ENCODE measurements around the gene NRN1L. TPM values are rescaled to one million over a fixed set of nuclear protein-coding genes. Genes with fewer than 3 reads are reported as not detected.

Gene NRN1L
- total RNA-seq, 1 donor from 2014 or later, result not detected

DNA sequence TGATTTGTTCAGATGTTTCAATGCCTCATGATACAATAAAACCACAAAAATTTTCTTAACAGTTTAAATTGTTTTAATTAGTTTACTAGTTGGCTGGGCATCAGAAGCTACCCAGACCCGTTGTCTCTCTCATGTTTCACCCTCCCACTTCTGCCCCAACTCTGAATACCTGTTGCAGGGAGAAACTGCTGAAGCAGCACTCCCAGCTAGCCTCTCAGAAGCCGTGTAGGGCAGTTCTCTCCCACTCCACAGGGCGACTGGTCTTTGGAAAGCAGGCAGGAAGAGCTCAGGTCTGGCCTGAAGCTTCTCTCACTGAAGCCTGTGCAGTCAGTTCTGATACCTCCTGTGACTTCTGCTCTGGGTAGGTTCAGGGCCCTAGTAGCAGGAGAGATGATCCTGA, 13.4 kb upstream of the NRN1L start:
- no peak for DNase-seq (ENCODE audit: low read depth, low spot score)
- no peaks in the 10 kb centered on the region for H3K9me3 Mint-ChIP-seq
- peak overlapping the region; percentile 95 for H3K4me3 Mint-ChIP-seq
- no peak overlapping the region for H3K27ac Mint-ChIP-seq (ENCODE audit: unreplicated experiment)
- TF ChIP-seq, protein P1, sequence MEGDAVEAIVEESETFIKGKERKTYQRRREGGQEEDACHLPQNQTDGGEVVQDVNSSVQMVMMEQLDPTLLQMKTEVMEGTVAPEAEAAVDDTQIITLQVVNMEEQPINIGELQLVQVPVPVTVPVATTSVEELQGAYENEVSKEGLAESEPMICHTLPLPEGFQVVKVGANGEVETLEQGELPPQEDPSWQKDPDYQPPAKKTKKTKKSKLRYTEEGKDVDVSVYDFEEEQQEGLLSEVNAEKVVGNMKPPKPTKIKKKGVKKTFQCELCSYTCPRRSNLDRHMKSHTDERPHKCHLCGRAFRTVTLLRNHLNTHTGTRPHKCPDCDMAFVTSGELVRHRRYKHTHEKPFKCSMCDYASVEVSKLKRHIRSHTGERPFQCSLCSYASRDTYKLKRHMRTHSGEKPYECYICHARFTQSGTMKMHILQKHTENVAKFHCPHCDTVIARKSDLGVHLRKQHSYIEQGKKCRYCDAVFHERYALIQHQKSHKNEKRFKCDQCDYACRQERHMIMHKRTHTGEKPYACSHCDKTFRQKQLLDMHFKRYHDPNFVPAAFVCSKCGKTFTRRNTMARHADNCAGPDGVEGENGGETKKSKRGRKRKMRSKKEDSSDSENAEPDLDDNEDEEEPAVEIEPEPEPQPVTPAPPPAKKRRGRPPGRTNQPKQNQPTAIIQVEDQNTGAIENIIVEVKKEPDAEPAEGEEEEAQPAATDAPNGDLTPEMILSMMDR (conservative IDR thresholded peaks at IDR 0.05), result no peak
- peaks cover 10% of the 10 kb centered on the region for H3K36me3 Mint-ChIP-seq (ENCODE audit: low read depth)
- H3K27me3 Mint-ChIP-seq (ENCODE audit: low read depth), result no peaks in the 10 kb centered on the region
- H3K4me1 Mint-ChIP-seq, result peaks cover 28% of the 10 kb centered on the region

GRCh38 chr16:67872131-67872630, 12.5 kb upstream of the NRN1L start:
- TF ChIP-seq, protein P1 (conservative IDR thresholded peaks at IDR 0.05), result no peak
- Mint-ChIP-seq H3K27ac (ENCODE audit: unreplicated experiment) (peak overlapping the region; percentile 35), H3K9me3 (no peaks in the 10 kb centered on the region), H3K4me3 (peak overlapping the region; percentile 95), H3K27me3 (ENCODE audit: low read depth) (no peaks in the 10 kb centered on the region), H3K36me3 (ENCODE audit: low read depth) (peaks cover 7% of the 10 kb centered on the region), H3K4me1 (peaks cover 28% of the 10 kb centered on the region)
- no peak for DNase-seq (ENCODE audit: low read depth, low spot score)

GRCh38 chr16:67872631-67873434, 11.9 kb upstream of the NRN1L start, which contains the start of gene EDC4:
EDC4 (plus strand) TSS chr16:67873052; CDS start chr16:67873262, 210 bp downstream.
- DNase-seq (ENCODE audit: low read depth, low spot score), result peak; percentile 71
- no peaks in the 10 kb centered on the region for H3K27me3 Mint-ChIP-seq (ENCODE audit: low read depth)
- peak within 1 kb of the TSS; percentile 95 for H3K4me3 Mint-ChIP-seq
- H3K36me3 Mint-ChIP-seq (ENCODE audit: low read depth), result peaks cover 8% of the 10 kb centered on the region
- H3K4me1 Mint-ChIP-seq, result peaks cover 28% of the 10 kb centered on the region
- H3K27ac Mint-ChIP-seq (ENCODE audit: unreplicated experiment), result peak within 1 kb of the TSS; percentile 94
- no peaks in the 10 kb centered on the region for H3K9me3 Mint-ChIP-seq
- TF ChIP-seq, protein P1 (conservative IDR thresholded peaks at IDR 0.05), result no peak

DNA sequence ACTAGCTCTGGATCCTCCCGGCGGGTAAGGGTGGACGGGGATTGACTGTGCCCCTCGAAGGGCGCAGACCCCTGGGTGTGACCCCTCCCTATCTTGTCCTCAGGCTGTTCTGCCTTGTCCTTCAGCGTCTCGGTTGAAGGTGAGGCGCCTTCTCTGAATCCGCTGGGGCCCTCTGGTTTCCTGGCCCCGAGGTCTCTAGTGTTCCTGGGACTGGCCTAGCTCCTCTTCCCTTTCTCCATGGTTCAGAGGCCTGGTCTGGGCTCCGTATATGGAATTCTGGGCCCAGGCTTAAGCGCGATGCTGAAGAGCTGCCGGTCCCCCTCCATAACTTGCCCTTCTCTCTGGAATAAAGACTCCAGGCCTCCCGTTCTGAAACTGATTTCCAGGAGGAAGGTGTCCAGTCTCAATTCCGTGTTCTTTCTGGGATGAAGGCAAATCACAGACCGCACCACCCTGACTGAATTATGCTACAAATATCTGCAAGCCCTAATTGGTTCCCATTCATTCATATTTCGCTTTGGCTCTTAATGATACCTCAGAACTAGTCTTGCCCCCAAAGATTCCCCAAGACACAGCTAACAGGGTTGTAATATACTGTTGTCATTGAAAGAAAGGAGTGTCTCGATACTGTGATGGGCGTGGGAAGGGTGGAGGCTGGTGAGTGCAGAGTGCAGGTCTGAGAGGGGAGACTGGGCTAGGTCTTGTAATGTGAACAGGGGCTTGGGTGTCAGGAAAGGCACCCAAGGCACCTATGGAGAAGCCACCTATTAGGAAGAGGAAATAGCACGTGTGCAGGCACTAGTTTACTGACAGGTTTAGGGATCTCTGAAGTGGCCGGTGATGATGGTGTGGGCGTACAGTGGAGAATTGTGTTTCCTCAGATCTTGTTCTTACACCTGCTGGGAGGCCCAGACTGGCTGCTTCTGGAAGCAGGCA, 11.0 kb upstream of the NRN1L start:
- Mint-ChIP-seq H3K9me3 (no peaks in the 10 kb centered on the region), H3K27ac (ENCODE audit: unreplicated experiment) (peak overlapping the region; percentile 94), H3K4me3 (peak overlapping the region; percentile 95), H3K4me1 (peaks cover 28% of the 10 kb centered on the region), H3K36me3 (ENCODE audit: low read depth) (peaks cover 9% of the 10 kb centered on the region), H3K27me3 (ENCODE audit: low read depth) (no peaks in the 10 kb centered on the region)
- TF ChIP-seq, protein P1 (conservative IDR thresholded peaks at IDR 0.05), result no peak
- DNase-seq (ENCODE audit: low read depth, low spot score), result peak; percentile 17

GRCh38 chr16:67874372-67874771, 10.3 kb upstream of the NRN1L start:
- H3K36me3 Mint-ChIP-seq (ENCODE audit: low read depth), result peaks cover 9% of the 10 kb centered on the region
- no peaks in the 10 kb centered on the region for H3K27me3 Mint-ChIP-seq (ENCODE audit: low read depth)
- DNase-seq (ENCODE audit: low read depth, low spot score), result no peak
- peak overlapping the region; percentile 95 for H3K4me3 Mint-ChIP-seq
- no peaks in the 10 kb centered on the region for H3K9me3 Mint-ChIP-seq
- H3K4me1 Mint-ChIP-seq, result peaks cover 28% of the 10 kb centered on the region
- TF ChIP-seq, protein P1 (conservative IDR thresholded peaks at IDR 0.05), result no peak
- peak overlapping the region; percentile 94 for H3K27ac Mint-ChIP-seq (ENCODE audit: unreplicated experiment)

Measured in neural crest cell (in vitro differentiated cells).